ENCODE data around the gene SDS.

The SDS gene

GRCh38 chr12:113424915-113425823 is 21.5 kb upstream of the SDS start:
- peak; percentile 25 for DNase-seq

- no peak for DNase-seq
These were observed 20.8 kb upstream of the SDS start for GRCh38 chr12:113424456-113424855.

GRCh38 chr12:113422886-113423669 is 19.4 kb upstream of the SDS start:
- no peak for DNase-seq

GRCh38 chr12:113422030-113422885 is 18.6 kb upstream of the SDS start, which contains the start of gene SDSL:
TSS of gene SDSL (plus strand) at chr12:113422380. CDS start at chr12:113427983, 5,603 bp downstream.
- peak; percentile 88 for DNase-seq

GRCh38 chr12:113420996-113421595 is 17.4 kb upstream of the SDS start:
- no peak for DNase-seq

GRCh38 chr12:113418213-113418879 is 14.7 kb upstream of the SDS start:
- no peak for DNase-seq

GRCh38 chr12:113416091-113416754 is 12.5 kb upstream of the SDS start:
- no peak for DNase-seq

GRCh38 chr12:113414519-113415038 is 10.9 kb upstream of the SDS start:
- no peak for DNase-seq

GRCh38 chr12:113413488-113413939 is 9.8 kb upstream of the SDS start:
- peak; percentile 73 for DNase-seq

GRCh38 chr12:113409462-113410124 is 5.9 kb upstream of the SDS start:
- DNase-seq = no peak

GRCh38 chr12:113408756-113409298 is 5.1 kb upstream of the SDS start:
- DNase-seq = no peak

GRCh38 chr12:113407931-113408600 is 4.4 kb upstream of the SDS start:
- DNase-seq = no peak

- no peak for DNase-seq
These were observed 2.0 kb upstream of the SDS start for GRCh38 chr12:113405694-113406093.

GRCh38 chr12:113402586-113403260 is 964 bp downstream of the SDS start:
- DNase-seq = no peak

- no peak for DNase-seq
These were observed 2.4 kb downstream of the SDS start for GRCh38 chr12:113401066-113402000.

- DNase-seq = no peak
These were observed 3.3 kb downstream of the SDS start for GRCh38 chr12:113400362-113400761.

GRCh38 chr12:113399490-113399889 is 4.2 kb downstream of the SDS start:
- DNase-seq = no peak

Measured in NCI-H2029 (cell line).